T-helper 1 cell treated with Interleukin-12 subunit alpha and Interleukin-12 subunit beta and Interleukin-4 antibody, amounts not matched to agents 30 ng/mL and 1 ng/mL, for 36 hours (primary cell): ENCODE measurements around the gene VWA7. TPM values are rescaled to one million over a fixed set of nuclear protein-coding genes. Genes with fewer than 3 reads are reported as not detected.

Source experiments
- intact Hi-C: fragments of 100-400 bp; cut with micrococcal nuclease; formaldehyde crosslinking; loops from one replicate; pipeline ENCODE4 v1.15.1; 2024
- total RNA-seq: library from RNA; stranded (reverse); gene quantifications from 2 replicates; pipeline ENCODE4 v1.2.3, GENCODE V29; 2022

VWA7 gene
- total RNA-seq, 1 donor from 2014 or later: 6.0 TPM

DNA sequence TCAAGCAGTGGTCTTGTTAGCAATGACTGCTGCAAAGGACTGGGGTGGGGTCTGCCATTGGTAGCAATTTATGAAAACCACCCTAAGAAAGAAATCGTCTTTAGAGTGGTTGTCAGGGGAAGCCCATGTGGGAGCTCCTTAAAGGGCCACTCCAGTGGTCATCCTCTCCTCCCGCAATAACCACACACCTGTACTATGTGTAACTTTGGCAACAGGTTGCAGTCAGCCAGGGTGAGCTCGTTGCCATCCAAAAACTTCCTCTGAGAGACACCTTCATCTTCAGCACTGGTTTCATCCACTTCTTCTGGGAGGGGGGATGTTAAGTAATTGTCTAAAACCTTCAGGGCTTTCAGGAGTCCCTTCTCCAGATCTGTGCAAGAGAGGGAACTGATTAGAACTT lies 45.1 kb downstream of the VWA7 start:
- intact Hi-C loops: no loop called here

DNA sequence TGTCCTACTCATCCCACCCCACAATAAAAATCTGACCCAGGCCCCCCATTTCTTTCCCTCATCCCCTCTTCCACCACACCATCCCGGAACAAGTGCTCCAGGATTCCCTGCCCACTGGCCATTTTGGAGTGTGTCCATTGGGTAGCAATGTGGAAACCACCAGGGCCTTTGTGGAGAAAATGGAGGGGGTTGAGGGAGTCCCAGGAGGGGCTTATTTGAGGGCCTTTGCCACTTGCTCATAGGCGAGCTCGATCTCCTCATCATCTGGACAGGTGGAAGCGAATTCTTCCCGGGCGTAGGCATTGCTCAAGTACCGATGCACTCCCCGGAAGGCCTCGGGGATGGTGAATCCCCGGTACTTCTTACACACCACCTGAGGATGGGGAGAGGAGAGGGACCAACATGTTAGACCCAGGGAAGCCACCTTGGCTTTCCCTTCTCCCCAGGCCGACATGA lies 46.5 kb downstream of the VWA7 start:
- intact Hi-C loops: no loop called here

DNA sequence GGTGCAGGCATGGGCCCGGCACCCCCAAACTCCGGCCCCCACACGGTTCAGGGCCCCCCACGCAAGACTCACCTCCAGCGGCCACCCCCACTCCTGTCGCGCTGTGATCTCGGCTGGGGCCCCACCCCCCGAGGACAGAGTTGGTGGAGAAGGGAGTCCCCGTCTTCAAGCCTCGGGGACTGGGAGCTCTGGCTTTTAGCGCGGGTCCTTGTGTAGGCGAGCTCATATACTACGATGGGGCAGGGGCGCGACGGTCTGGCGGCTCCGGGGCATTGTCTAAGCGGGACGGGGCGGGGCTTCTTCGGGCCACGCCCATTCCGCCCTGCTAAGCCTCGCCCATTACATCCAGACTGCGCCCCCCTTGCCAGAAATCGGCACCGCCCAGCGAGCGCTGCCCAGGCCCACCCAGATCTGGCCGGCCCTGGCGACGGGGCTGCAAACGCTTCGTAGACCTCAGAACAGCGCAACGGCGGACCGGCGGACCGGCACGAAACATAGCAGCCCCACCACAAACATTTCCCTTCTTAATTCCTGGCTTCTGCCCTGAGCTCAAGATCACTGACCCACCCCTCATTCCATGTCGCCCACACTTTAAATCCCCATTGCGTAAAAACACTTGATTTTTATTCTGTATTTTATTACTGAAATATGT lies 47.0 kb downstream of the VWA7 start:
- intact Hi-C loops: loop anchor here (1.0 kb wide), 5 partner anchors 8 to 97 kb away; partner anchors contain the start of genes ABHD16A and HSPA1B

DNA sequence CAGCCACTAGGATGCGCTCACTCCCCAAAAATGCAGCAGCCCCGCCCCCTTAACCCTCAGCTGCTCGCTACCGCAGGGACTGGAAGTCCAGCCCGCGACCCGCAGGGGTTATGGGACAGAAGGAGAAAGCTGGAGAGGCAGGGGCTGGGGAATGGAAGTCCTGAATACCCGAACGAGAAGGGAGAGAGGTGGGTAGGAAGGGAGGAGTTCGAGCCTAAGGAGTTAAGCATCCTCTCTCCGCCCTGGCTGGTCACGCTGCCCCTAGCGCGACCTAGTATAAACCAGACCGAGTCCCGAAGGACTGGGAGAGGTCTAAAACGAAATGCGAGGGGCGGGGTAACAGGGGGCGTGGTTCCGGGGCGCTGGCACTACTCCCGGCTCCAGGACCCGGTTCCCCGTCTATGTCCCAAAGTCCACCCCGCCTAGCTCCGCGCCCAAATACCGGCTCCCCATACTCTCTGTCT lies 47.6 kb downstream of the VWA7 start:
- intact Hi-C loops: loop anchor here (1.0 kb wide), 5 partner anchors 9 to 98 kb away; partner anchors contain the start of genes ABHD16A and HSPA1B

DNA sequence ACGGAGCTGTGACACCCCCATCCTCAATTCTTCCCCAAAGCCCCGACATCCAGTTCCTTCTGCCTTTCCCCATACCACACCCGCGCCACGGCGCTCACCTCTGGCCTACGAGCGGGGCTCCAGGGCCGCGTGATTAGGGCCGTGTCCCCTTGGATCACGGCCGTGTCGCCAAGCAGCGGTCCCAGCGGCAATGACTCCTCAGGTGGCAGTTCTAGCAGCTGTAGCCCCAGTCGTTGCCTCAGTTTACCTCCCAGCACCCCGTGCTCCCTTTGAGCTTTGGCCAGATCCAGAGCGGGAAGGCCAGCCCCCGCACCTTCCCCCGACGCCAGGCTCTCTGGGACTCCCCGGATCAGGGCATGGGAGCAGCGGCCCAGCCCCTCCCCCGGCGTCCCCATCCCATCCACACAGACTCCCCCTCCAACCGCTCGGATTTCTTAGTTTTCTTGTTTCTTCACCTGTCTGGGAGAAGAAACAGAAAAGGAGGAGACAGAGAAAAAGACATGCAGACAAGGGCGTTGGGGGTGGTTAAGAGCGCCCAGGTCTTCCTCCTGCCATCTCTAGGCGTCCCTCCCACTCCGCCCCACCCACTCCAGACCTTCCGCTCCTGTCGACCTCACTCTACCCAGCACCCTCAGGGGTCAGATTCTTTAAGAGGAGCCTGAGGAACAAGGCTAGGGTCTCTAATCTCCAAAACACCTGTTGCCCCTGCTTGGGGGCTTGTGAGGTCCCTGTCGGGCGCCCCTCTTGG lies 48.2 kb downstream of the VWA7 start, which contains the start of gene DDAH2:
Gene DDAH2, minus strand, starts transcription at position 533 of the 748 bp plus-strand sequence. Its CDS starts 138 bp downstream, at position 395.
- intact Hi-C loops: loop anchor here (1.0 kb wide), 5 partner anchors 9 to 98 kb away; partner anchors contain the start of genes ABHD16A and HSPA1B

DNA sequence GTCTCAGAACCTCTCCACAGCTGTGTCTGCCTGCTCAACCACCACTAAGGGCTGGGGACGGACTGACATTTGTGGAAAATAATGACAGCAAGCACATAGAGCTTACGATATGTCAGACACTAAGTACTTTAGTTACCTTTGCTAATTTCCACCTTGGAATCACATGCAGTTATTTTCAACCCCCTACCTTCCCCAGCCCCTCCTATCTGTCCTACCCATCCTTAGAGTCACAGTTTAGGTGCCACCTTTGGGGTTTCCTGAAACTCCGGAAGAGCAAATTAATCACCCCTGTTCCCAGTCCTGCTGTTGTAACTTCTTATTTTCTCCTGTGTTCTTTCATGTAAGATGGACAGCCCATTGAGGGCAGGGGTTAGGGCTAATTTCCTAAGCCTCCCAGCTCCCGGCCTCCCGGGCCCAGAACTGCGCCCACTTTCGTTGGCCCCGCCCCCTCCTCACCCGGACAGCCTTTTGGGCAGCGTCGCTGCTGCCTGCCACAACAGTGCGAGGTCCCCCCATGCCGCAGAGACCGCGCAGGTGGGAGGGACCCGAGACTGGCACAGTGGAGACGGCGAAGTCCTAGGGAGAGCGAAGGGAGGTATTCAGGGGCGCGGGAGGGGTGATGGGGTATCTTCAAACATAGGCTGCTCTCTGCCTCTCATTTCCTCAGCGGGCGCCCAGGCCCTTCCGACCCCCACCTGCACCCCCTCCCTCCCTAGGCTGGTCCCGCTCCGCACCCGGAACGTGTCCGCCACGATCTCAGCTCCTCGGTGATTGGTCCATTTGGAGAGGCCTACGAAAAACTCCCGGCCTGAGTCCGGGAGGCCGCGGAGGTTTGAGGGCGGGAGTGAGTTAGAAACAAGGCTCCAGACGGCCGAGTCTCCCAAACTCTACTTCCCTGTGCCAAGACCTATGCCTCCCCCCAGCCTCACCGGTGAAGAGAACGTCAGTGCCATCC lies 49.1 kb downstream of the VWA7 start:
- intact Hi-C loops: no loop called here

DNA sequence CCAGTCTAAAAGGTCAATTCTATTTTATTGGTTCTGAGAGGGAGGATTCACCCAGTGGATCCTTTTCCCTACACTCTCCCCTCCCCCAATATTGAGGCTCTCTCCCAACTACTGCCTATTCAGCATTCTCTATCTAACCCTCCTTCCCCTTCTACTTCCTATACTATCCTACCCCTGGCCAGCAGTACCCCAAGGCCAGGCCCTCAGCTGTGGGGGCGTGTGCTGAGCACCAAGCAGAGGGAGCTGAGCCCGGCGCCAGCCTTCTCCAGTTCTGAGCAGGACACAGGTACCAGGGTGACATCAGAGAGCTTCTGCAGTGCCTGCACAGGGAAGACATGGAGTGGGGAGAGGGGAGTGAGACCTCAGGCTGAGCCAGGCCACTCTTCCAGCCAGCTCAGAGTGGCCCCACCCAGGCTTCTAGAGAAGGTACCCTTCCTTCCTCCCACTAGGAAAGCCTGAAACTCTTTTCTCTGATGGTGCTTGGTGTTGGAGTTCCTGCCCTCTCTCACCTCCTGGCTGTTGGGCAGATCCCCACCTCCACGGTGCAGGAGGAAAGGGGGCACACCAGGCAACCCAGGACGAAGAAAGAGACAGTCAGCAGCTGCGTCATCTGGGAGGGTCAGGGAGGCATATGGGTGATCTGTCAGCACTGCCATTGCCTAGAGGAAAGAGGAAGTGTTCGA lies 50.0 kb downstream of the VWA7 start:
- intact Hi-C loops: no loop called here

DNA sequence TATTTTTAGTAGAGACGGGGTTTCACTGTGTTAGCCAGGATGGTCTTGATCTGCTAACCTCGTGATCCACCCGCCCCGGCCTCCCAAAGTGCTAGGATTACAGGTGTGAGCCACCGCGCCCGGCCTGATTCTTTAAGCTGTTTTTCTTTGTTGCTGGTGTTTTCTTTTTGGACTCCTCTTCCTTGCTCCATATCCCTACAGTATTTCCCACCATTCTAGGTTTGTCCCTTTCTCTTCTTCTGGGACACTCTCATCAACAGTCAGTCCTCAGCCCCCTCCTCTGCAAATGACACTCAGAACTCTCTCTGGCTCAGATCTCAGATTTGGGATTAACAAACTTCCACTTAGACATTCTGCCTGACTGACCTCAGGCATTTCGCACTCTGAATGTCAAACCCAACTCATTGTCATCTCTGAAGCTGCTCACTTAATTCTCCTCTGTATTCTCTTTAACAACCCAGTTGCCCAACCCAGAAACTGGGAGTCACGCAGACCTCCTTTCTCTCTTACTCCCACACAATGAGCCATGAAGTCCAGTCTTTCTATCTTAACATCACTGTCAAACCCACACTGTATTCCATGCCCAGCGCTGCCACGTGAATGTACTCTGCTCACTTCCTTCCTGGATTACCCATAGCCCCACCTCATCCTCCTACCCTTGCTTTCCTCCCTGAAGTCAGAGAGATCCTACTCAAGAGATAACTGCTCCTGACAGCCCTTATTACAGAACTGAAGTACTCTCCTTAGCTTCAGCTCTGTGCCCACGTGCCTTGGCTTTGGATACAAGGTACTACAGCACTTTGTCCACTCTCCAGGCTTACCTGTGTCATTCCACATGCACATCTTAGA lies 51.4 kb downstream of the VWA7 start:
- intact Hi-C loops: no loop called here

DNA sequence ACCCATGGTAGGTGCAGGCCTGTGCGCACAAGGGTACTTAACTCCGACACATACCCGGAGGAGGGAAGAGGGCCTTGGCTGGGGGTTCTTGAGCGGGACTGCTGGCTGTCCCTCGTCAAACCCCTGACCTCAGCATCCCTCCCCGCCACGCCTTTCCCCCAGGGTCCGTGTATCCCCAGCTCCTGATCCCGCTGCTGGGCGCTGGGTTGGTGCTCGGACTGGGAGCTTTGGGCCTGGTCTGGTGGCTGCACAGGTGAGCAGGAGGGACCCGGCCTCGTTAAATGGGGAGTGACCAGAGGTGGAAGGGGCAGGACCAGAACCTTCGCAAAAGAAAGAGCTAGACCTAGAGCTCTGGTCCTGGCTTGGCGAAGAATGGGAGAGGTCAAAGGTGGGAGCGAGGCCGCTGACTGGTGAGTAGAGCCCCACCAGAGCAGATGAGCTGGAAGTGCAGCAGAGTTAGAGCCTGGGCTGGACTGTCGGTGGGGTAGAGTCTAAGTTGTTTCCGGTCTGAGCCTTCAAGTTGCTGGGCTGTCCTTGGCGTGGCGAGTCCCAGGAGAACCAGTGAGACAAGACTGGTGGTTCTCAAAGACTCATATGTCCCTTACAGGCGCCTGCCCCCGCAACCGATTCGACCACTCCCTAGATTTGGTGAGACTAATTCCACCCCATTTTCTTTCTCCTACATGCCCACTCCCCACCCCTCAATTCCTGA lies 53.0 kb downstream of the VWA7 start:
- intact Hi-C loops: no loop called here

DNA sequence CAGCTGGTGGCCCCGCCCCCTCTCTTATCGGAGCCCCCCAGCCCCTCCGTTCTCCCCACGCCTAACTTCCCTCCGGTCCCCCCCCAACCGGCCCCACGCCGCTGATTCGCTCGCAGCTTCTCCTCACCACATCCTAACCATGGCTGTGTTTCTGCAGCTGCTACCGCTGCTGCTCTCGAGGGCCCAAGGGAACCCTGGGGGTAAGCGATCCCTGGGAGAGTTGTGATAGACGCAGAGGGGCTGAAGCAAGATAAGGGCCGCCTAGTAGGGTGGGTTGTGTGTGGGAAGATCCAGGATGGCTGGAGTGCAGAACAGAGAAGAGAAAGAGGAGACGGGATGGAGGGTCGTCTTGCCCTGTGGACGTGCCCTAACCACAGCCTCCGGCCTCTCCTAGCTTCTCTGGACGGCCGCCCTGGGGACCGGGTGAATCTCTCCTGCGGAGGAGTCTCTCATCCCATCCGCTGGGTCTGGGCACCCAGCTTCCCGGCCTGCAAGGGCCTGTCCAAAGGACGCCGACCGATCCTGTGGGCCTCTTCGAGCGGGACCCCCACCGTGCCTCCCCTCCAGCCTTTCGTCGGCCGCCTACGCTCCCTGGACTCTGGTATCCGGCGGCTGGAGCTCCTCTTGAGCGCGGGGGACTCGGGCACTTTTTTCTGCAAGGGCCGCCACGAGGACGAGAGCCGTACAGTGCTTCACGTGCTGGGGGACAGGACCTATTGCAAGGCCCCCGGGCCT lies 53.7 kb downstream of the VWA7 start, which contains the start of gene MPIG6B:
Gene MPIG6B, plus strand, starts transcription at position 129 of the 735 bp plus-strand sequence. Its CDS starts 11 bp downstream, at position 140.
- intact Hi-C loops: no loop called here

DNA sequence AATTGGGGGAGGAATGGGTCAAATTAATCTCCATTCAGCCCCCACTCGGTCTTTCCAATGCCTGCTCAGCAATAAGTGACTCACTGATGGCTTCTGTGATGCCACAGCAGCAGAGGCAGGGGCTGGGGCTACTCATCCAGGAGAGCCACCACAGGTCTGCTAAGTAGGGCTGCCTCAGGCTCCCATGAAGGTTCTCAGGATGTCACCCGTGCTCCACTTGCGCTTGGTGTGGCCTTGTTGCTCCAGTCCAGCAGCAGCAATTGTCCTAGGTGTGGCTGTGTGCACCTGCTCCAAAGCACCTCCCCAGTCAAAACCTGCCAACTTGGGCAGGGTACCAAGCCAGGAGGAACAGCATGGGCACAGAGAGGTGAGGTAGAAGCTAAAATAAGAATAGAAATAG lies 55.0 kb downstream of the VWA7 start:
- intact Hi-C loops: no loop called here

DNA sequence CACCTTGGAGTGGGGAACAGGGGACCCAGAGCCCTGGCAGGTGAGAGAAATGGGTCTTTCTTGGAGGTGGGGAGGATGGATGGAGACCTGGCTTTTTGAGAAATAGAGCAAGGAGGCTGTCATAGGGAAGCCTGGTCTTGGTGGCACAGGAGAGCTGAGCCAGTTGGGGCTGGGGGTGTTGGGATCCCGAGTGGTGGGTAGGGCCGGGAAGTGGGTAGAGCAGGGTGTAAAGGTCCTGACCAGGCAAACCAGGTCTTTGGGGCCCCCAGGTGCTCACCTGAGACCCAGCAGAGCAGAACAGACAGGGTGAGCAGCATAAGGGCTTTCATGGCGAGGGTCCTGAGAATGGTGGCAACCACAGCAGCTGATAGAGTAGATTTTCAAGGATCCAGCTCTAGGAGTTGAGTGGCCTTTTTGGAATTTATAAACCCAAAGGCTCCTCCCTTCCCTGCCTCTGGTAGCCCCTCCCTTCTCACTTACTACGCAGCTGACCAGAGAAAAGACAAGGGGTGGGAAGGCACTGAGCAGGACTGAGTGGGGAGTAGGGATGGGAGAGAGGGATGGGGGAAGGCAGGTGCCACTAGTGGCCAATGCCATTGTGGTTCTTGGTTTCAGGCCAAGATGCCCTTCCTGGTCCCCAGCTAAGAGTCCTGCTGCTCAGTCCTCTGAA lies 55.6 kb downstream of the VWA7 start, which contains the start of gene LY6G6C:
Gene LY6G6C, minus strand, starts transcription at position 396 of the 670 bp plus-strand sequence. Its CDS starts 67 bp downstream, at position 329.
- intact Hi-C loops: no loop called here

DNA sequence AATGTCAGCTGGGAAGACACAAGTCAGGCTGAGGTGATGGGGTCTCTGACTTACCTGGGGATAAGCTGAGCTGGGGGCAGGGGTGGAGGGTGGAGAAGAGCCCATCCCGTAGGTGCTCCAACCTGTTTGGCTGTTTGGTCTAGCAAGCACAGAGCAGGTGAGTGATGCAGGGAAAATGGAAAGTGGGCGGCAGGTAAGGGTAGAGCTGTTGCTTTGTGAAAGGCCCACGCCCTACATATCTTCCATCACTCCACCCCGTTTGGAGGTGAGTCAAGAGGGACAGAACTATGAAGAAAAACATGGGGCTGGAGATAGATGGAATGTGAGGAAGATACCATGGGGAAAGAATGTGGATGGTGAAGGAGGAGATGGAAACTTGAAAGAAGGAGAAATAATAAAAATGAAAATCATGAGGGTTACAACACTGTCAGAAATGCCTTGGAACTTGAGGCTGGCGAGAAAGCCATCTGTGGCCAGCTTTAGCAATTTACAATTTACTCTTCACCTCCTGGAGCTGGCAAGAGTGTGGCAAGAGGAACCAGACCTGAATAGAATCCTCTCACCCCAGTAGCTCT lies 56.8 kb downstream of the VWA7 start:
- intact Hi-C loops: no loop called here

DNA sequence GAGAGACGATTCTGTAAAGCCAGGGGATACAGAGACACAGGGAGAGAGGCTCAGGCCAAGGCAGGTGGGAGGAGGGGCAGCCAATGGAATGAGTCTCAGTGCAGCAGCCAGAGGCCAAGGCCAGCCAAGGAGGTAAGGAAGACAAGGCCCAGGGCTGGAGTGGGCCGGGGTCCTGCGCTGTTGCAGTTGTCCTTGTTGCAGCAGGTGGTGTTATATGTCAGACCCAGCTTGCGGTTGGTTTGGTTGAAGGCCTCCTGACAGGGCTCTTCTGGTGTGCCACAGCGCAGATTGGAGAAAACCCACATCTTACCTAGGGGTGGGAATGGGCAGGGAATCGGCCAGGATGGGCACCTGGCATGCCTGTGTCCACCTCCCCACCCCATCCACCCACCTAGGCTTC lies 58.1 kb downstream of the VWA7 start:
- intact Hi-C loops: no loop called here

DNA sequence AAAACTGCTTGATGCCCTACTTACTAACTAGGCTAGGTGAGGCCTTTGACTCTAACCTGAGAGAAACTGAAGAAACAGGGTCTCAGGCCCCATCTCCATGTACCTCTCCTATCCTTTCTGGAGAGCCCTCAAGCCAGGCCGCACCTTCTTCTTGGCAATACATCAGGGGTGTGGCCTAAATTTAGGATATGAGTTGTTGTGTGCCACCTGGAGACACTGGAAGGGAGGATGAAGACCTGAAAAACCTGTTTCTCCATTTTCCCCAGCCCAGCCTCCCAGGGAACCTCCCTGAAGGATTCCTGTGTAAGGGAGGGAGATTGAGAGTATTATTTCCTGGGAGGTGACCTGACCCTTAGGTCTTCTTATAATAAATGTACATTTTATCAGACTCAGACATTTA lies 58.9 kb downstream of the VWA7 start:
- intact Hi-C loops: no loop called here

DNA sequence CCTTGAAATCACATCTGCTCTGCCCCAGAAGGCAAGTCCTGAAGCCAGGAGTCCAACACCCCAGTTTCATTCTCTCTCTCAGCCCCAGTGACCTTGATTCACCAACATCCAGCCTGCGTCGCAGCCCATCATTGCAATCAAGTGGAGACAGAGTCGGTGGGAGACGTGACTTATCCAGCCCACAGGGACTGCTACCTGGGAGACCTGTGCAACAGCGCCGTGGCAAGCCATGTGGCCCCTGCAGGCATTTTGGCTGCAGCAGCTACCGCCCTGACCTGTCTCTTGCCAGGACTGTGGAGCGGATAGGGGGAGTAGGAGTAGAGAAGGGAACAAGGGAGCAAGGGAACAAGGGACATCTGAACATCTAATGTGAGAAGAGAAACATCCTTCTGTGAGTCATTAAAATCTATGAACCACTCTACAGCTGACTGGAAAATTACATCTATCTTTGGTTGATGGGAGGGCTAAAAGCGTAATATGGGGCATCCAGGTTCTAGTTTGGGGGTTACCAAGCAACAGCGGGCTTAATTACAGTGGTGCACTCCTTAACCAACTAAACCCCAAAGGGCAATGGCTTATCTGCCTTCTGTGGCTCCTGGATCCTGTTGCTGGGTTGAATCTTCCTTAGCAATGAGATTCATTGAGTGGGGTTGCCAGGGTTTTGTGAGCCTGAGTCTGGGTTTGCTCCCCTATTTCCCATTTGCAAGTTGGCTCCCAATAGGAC lies 59.5 kb downstream of the VWA7 start:
- intact Hi-C loops: no loop called here
